Activated CD8-positive, alpha-beta T cell treated with anti-CD3 and anti-CD28 coated beads for 36 hours (primary cell): ENCODE data around the gene UVRAG. TPM values are rescaled to one million over a fixed set of nuclear protein-coding genes. Genes with fewer than 3 reads are reported as not detected.

Source experiments
- ATAC-seq: fragments of 200-7000 bp; cut with Tn5 transposase; one replicate; pipeline ENCODE4 v1.10.0; 2021; ENCODE audit warnings: mild to moderate bottlenecking, moderate library complexity
- CTCF ChIA-PET: fragments of 350-600 bp; sonication (Branson Sonifier 250); formaldehyde crosslinking; loops from one replicate; lab custom pipeline; 2021; ENCODE audit warnings: antibody characterized with exemption; lab: Charles Lee
- POLR2A ChIA-PET: fragments of 350-600 bp; sonication (Branson Sonifier 250); formaldehyde crosslinking; loops from one replicate; lab custom pipeline; 2021; ENCODE audit warnings: antibody characterized with exemption; lab: Charles Lee
- DNase-seq: peaks from one replicate; pipeline ENCODE4 v3.0.0-alpha.2; 2020
- H3K27ac Mint-ChIP-seq: one replicate; pipeline ENCODE4 v1.8.0; 2021; ENCODE audit warnings: mild to moderate bottlenecking, mixed read lengths
- H3K27me3 Mint-ChIP-seq: one replicate; pipeline ENCODE4 v1.8.0; 2021; ENCODE audit warnings: mixed read lengths
- H3K36me3 Mint-ChIP-seq: one replicate; pipeline ENCODE4 v1.8.0; 2021; ENCODE audit warnings: low read depth, mixed read lengths
- H3K4me1 Mint-ChIP-seq: one replicate; pipeline ENCODE4 v1.8.0; 2021; ENCODE audit warnings: low read depth, mixed read lengths
- H3K4me3 Mint-ChIP-seq: one replicate; pipeline ENCODE4 v1.8.0; 2021; ENCODE audit warnings: mild to moderate bottlenecking, moderate library complexity, mixed read lengths
- H3K9me3 Mint-ChIP-seq: one replicate; pipeline ENCODE4 v1.8.0; 2021; ENCODE audit warnings: mixed read lengths
- intact Hi-C: fragments of 100-400 bp; cut with micrococcal nuclease; formaldehyde crosslinking; loops from one replicate; pipeline ENCODE4 v1.10.0; 2022
- total RNA-seq, 2 experiments: library from RNA; stranded (reverse); gene quantifications; one replicate each; pipeline ENCODE4 v1.2.3, GENCODE V29; 2021
- TF ChIP-seq, protein P1 (sequence below): fragments of 200-600 bp; IDR thresholded peaks from one replicate; pipeline ENCODE4 v1.8.0; 2022; ENCODE audit warnings: antibody characterized with exemption, mild to moderate bottlenecking

UVRAG gene
- total RNA-seq, 2 experiments from 2014 or later, result 14.4 to 15.7 TPM

GRCh38 chr11:76047231-76047630 lies 232.2 kb downstream of the UVRAG start:
- H3K36me3 Mint-ChIP-seq, result peaks cover 27% of the 10 kb centered on the region
- intact Hi-C loops, result no loop called here
- CTCF ChIA-PET, result no interaction called here

GRCh38 chr11:76047766-76048165 lies 232.8 kb downstream of the UVRAG start:
- CTCF ChIA-PET, result no interaction called here
- intact Hi-C loops, result no loop called here
- no peak overlapping the region for H3K4me3 Mint-ChIP-seq
- TF ChIP-seq, protein P1, sequence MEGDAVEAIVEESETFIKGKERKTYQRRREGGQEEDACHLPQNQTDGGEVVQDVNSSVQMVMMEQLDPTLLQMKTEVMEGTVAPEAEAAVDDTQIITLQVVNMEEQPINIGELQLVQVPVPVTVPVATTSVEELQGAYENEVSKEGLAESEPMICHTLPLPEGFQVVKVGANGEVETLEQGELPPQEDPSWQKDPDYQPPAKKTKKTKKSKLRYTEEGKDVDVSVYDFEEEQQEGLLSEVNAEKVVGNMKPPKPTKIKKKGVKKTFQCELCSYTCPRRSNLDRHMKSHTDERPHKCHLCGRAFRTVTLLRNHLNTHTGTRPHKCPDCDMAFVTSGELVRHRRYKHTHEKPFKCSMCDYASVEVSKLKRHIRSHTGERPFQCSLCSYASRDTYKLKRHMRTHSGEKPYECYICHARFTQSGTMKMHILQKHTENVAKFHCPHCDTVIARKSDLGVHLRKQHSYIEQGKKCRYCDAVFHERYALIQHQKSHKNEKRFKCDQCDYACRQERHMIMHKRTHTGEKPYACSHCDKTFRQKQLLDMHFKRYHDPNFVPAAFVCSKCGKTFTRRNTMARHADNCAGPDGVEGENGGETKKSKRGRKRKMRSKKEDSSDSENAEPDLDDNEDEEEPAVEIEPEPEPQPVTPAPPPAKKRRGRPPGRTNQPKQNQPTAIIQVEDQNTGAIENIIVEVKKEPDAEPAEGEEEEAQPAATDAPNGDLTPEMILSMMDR, result no peak
- peaks cover 27% of the 10 kb centered on the region for H3K36me3 Mint-ChIP-seq
- H3K9me3 Mint-ChIP-seq, result peaks cover 26% of the 10 kb centered on the region
- H3K27ac Mint-ChIP-seq, result no peak overlapping the region
- no peak for DNase-seq
- POLR2A ChIA-PET, result no interaction called here
- ATAC-seq, result no peak
- no peaks in the 10 kb centered on the region for H3K4me1 Mint-ChIP-seq
- H3K27me3 Mint-ChIP-seq, result no peaks in the 10 kb centered on the region

More at GRCh38 chr11:76047231-76047630, 232.2 kb downstream of the UVRAG start:
- Mint-ChIP-seq H3K27me3 (no peaks in the 10 kb centered on the region), H3K27ac (no peak overlapping the region), H3K4me1 (no peaks in the 10 kb centered on the region), H3K9me3 (peaks cover 26% of the 10 kb centered on the region), H3K4me3 (no peak overlapping the region)
- TF ChIP-seq, protein P1, result no peak
- ATAC-seq (no peak), DNase-seq (no peak)
- POLR2A ChIA-PET, result interaction anchor here (0.6 kb wide), 1 partner anchor 286 kb away, joined by 3 read pairs; no protein-coding TSS in a partner anchor

GRCh38 chr11:76048763-76049162 lies 233.8 kb downstream of the UVRAG start:
- TF ChIP-seq, protein P1, result no peak
- DNase-seq (peak; percentile 50), ATAC-seq (no peak)
- H3K9me3 Mint-ChIP-seq, result peaks cover 26% of the 10 kb centered on the region
- H3K27me3 Mint-ChIP-seq, result no peaks in the 10 kb centered on the region
- ChIA-PET CTCF (no interaction called here), POLR2A (no interaction called here)
- intact Hi-C loops, result no loop called here
- peaks cover 30% of the 10 kb centered on the region for H3K36me3 Mint-ChIP-seq
- no peak overlapping the region for H3K4me3 Mint-ChIP-seq
- H3K4me1 Mint-ChIP-seq, result no peaks in the 10 kb centered on the region
- H3K27ac Mint-ChIP-seq, result no peak overlapping the region

DNA sequence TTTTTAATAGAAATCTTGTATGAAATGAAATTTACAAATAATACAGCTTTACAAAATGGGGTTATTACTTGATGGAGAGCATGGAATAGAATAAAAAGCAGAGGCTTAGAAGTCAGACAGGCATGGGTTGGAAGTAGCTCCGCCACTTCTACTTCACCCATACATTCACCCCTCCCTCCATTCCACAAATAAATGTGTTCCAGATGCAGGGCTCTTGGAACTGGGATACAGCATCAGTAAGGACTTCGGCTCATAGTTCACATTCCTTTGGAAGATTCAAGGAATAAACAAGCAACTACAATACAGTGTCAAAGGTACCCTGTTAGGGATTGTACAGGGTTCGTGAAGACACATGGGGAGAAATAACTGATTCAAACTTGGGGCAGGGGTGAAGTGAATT lies 234.5 kb downstream of the UVRAG start:
- TF ChIP-seq, protein P1, result no peak
- ATAC-seq (no peak), DNase-seq (no peak)
- Mint-ChIP-seq H3K9me3 (peaks cover 26% of the 10 kb centered on the region), H3K4me1 (no peaks in the 10 kb centered on the region), H3K4me3 (no peak overlapping the region), H3K27me3 (no peaks in the 10 kb centered on the region), H3K27ac (no peak overlapping the region), H3K36me3 (peaks cover 36% of the 10 kb centered on the region)
- intact Hi-C loops, result no loop called here
- CTCF ChIA-PET, result no interaction called here
- POLR2A ChIA-PET, result no interaction called here

- CTCF ChIA-PET, result no interaction called here
- no peak overlapping the region for H3K27ac Mint-ChIP-seq
- H3K36me3 Mint-ChIP-seq, result peaks cover 30% of the 10 kb centered on the region
- ATAC-seq, result no peak
- POLR2A ChIA-PET, result interaction anchor here (1.2 kb wide), 1 partner anchor 12 kb away, joined by 3 read pairs; no protein-coding TSS in a partner anchor
- peaks cover 21% of the 10 kb centered on the region for H3K9me3 Mint-ChIP-seq
- no peak for DNase-seq
- intact Hi-C loops, result no loop called here
- TF ChIP-seq, protein P1, result no peak
- H3K27me3 Mint-ChIP-seq, result no peaks in the 10 kb centered on the region
- H3K4me3 Mint-ChIP-seq, result no peak overlapping the region
- H3K4me1 Mint-ChIP-seq, result no peaks in the 10 kb centered on the region
Observed at GRCh38 chr11:76051937-76052336, 236.9 kb downstream of the UVRAG start.
